ENCODE results near the gene RBM43.

GRCh38 chr2:151200277-151200676 lies 61.4 kb downstream of the RBM43 start:
- no peak for TF ChIP-seq CTCF (IDR thresholded peaks at IDR 0.05)
- no peak for TF ChIP-seq POLR2AphosphoS5 (IDR thresholded peaks at IDR 0.05)
- TF ChIP-seq EP300 (IDR thresholded peaks at IDR 0.05), result no peak
